Breast epithelium (tissue), 4 donors: ENCODE measurements around the gene SOS2. TPM values are rescaled to one million over a fixed set of nuclear protein-coding genes. Genes with fewer than 3 reads are reported as not detected.
A peak's percentile ranks its signal among the peaks of the same experiment; 100 is the strongest.
"Not testable (repeated sequence)": the region's sequence is repeated elsewhere in the genome, so short reads cannot be mapped to it uniquely, and the experiment has no call there.

ENCODE experiments used
- DNase-seq, 2 donors: peaks; one replicate each; pipeline ENCODE4 v3.0.0-alpha.2; 2019; ENCODE audit warnings: low spot score in 2 of 2
- H3K27ac ChIP-seq, 2 donors: fragments of 200-600 bp; sonication (generic) in 1 of 2; one replicate each; pipeline ENCODE4 v1.5.1; 2016 to 2019; ENCODE audit warnings: mild to moderate bottlenecking in 1 of 2
- H3K27me3 ChIP-seq, 2 donors: fragments of 200-600 bp; sonication (generic) in 1 of 2; one replicate each; pipeline versions ENCODE4 v1.5.1 to v1.6.0; 2017 to 2019; ENCODE audit warnings: control low read depth in 1 of 2, mild to moderate bottlenecking in 1 of 2
- H3K36me3 ChIP-seq: fragments of 200-600 bp; one replicate; pipeline ENCODE4 v1.5.1; 2019
- H3K4me1 ChIP-seq, 2 donors: fragments of 200-600 bp; sonication (generic); one replicate each; pipeline ENCODE4 v1.5.1; 2016 to 2019; ENCODE audit warnings: control low read depth in 1 of 2
- H3K4me3 ChIP-seq, 3 donors: fragments of 200-600 bp; sonication (generic); 1 replicate in 2 of 3; 2 replicates in 1 of 3; pipeline ENCODE4 v1.5.1; 2016 to 2019; ENCODE audit warnings: mild to moderate bottlenecking in 3 of 3, moderate library complexity in 2 of 3
- H3K9me3 ChIP-seq, 2 donors: fragments of 200-600 bp; sonication (generic) in 1 of 2; one replicate each; pipeline ENCODE4 v1.5.1; 2016 to 2019; ENCODE audit warnings: control low read depth in 1 of 2
- CTCF ChIP-seq, 3 donors: fragments of 450-650 bp; IDR thresholded peaks; one replicate each; pipeline ENCODE4 v1.5.1; 2016 to 2017; ENCODE audit warnings: antibody characterized with exemption in 3 of 3, mild to moderate bottlenecking in 3 of 3, moderate library complexity in 3 of 3
- POLR2A ChIP-seq: fragments of 450-650 bp; IDR thresholded peaks from one replicate; pipeline ENCODE4 v1.6.1; 2016; ENCODE audit warnings: antibody characterized with exemption, mild to moderate bottlenecking, moderate library complexity
- POLR2AphosphoS5 ChIP-seq, 3 donors: sonication (generic); formaldehyde crosslinking; IDR thresholded peaks; one replicate each; pipeline ENCODE4 v1.6.1; 2017; ENCODE audit warnings: antibody characterized with exemption in 3 of 3
- intact Hi-C: fragments of 100-400 bp; cut with DNase I; formaldehyde crosslinking; loops from one replicate; pipeline ENCODE4 v1.15.1; 2023; ENCODE audit warnings: low total_unique reads
- total RNA-seq, 3 donors: library from RNA; depleted of rRNA; stranded (reverse); fragments of >200 nt; gene quantifications; one replicate each; pipeline ENCODE4 v1.1.0, GENCODE V29; 2016

Gene SOS2
- total RNA-seq, 3 donors from 2014 or later = 35.7 to 54.3 (median 37.4) TPM

- H3K4me1 ChIP-seq = peaks cover 7% of the 10 kb centered on the region in 2 donors
- intact Hi-C loops = no loop called here
- H3K27ac ChIP-seq = peak overlapping the region; percentile 86 to 87
- H3K4me3 ChIP-seq = no peak overlapping the region
- H3K36me3 ChIP-seq = no peaks in the 10 kb centered on the region
- no peaks in the 10 kb centered on the region for H3K27me3 ChIP-seq
- TF ChIP-seq POLR2A (no peak), POLR2AphosphoS5 (IDR thresholded peaks at IDR 0.05) (no peak), CTCF (IDR thresholded peaks at IDR 0.05) (no peak)
- no peak for DNase-seq
- no peaks in the 10 kb centered on the region for H3K9me3 ChIP-seq
Measured at GRCh38 chr14:50083467-50084337, 147.7 kb downstream of the SOS2 start.

GRCh38 chr14:50082784-50083466 lies 148.5 kb downstream of the SOS2 start:
- no peaks in the 10 kb centered on the region for H3K27me3 ChIP-seq
- H3K36me3 ChIP-seq = no peaks in the 10 kb centered on the region
- TF ChIP-seq POLR2AphosphoS5 (IDR thresholded peaks at IDR 0.05) = no peak
- no peak for TF ChIP-seq POLR2A
- TF ChIP-seq CTCF (IDR thresholded peaks at IDR 0.05) = no peak
- peak overlapping the region; percentile 86 to 87 for H3K27ac ChIP-seq
- peaks cover 7% of the 10 kb centered on the region in 2 donors for H3K4me1 ChIP-seq
- H3K9me3 ChIP-seq = no peaks in the 10 kb centered on the region
- no peak overlapping the region for H3K4me3 ChIP-seq
- no peak for DNase-seq
- intact Hi-C loops = no loop called here

GRCh38 chr14:50082308-50082742 lies 149.1 kb downstream of the SOS2 start:
- intact Hi-C loops = no loop called here
- H3K4me1 ChIP-seq = peaks cover 7% of the 10 kb centered on the region in 2 donors
- H3K27ac ChIP-seq = peak overlapping the region; percentile 86 to 87
- H3K9me3 ChIP-seq = no peaks in the 10 kb centered on the region
- DNase-seq = no peak
- H3K4me3 ChIP-seq = no peak overlapping the region
- no peaks in the 10 kb centered on the region for H3K36me3 ChIP-seq
- TF ChIP-seq POLR2A (no peak), CTCF (IDR thresholded peaks at IDR 0.05) (no peak), POLR2AphosphoS5 (IDR thresholded peaks at IDR 0.05) (no peak)
- no peaks in the 10 kb centered on the region for H3K27me3 ChIP-seq

GRCh38 chr14:50079103-50079502 lies 152.3 kb downstream of the SOS2 start:
- H3K27ac ChIP-seq, intact Hi-C loops, H3K27me3 ChIP-seq, H3K36me3 ChIP-seq, H3K4me3 ChIP-seq, H3K4me1 ChIP-seq, DNase-seq, H3K9me3 ChIP-seq: not testable (repeated sequence)

- DNase-seq, H3K36me3 ChIP-seq, H3K27ac ChIP-seq, intact Hi-C loops, H3K4me3 ChIP-seq, H3K4me1 ChIP-seq, H3K27me3 ChIP-seq, H3K9me3 ChIP-seq: not testable (repeated sequence)
Measured at GRCh38 chr14:50073663-50074062, 157.7 kb downstream of the SOS2 start.

GRCh38 chr14:50072395-50072794 lies 159.0 kb downstream of the SOS2 start:
- no peak for TF ChIP-seq POLR2A
- TF ChIP-seq CTCF (IDR thresholded peaks at IDR 0.05) = no peak
- TF ChIP-seq POLR2AphosphoS5 (IDR thresholded peaks at IDR 0.05) = no peak
- Histone ChIP-seq H3K4me1 (no peaks in the 10 kb centered on the region), H3K27ac (no peak overlapping the region), H3K9me3 (no peaks in the 10 kb centered on the region), H3K4me3 (no peak overlapping the region), H3K27me3 (no peaks in the 10 kb centered on the region), H3K36me3 (no peaks in the 10 kb centered on the region)
- no peak for DNase-seq
- intact Hi-C loops = no loop called here
